Astrocyte of the hippocampus (primary cell): ENCODE measurements around the gene ABHD6.
"Not testable (repeated sequence)": the region's sequence is repeated elsewhere in the genome, so short reads cannot be mapped to it uniquely, and the experiment has no call there.

Experiments used
- DNase-seq: peaks from one replicate; pipeline ENCODE4 v3.0.0; 2011; ENCODE audit warnings: low read depth, low spot score

ABHD6 gene

DNA sequence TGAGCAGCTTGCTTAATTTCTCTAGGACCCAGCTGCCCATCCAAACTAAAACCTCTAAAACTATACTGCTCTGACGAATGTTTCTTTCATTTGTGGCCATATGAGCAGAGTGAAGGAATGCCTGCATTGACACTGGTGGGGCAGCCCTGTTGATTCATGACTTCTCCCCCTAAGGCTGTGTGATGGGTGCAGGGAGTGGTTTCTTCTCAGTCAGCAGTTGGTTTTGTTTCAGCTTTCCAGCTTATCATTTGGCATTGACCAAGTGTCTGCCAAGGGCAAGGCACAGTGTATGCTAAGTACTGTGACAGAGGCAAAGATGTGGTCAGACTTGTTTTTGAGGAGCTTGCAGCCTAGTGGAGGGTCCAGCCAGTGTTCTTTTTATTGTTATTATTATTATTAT lies 4.7 kb downstream of the ABHD6 start:
- DNase-seq, result no peak

DNA sequence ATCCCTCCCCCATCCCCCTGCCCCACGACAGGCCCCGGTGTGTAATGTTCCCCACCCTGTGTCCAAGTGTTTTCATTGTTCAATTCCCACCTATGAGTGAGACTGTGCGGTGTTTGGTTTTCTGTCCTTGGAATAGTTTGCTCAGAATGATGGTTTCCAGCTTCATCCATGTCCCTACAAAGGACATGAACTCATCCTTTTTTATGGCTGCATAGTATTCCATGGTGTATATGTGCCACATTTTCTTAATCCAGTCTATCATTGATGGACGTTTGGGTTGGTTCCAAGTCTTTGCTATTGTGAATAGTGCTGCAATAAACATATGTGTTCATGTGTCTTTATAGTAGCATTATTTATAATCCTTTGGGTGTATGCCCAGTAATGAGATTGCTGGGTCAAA lies 5.3 kb downstream of the ABHD6 start:
- DNase-seq, result not testable (repeated sequence)

DNA sequence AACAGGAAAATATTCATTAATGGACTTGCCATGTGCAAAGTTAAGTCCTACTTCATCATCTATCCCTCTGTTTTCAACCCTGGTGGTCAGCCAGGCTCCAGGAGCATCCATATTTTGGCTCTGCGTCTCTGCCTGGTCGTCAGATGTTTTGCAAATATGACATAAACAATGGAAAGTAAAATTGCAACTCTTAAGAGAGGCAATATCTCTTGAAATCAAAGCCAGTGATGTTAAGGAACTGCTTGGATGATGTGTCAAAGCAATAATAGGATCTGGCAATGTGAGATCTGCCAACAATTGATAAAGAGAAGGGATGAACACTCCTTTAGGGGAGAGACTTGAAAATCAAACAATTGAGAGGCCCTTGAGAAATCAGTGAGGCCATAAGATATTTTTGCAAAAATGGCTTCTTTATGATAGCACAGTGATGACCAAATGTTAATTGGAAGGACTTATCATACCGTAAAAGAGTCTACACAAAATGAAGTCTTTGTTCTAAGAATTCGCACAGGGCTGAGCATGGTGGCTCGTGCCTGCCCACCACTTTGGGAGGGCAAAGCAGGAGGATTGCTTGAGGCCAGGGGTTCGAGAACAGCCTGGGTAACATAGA lies 6.5 kb downstream of the ABHD6 start:
- DNase-seq, result no peak

DNA sequence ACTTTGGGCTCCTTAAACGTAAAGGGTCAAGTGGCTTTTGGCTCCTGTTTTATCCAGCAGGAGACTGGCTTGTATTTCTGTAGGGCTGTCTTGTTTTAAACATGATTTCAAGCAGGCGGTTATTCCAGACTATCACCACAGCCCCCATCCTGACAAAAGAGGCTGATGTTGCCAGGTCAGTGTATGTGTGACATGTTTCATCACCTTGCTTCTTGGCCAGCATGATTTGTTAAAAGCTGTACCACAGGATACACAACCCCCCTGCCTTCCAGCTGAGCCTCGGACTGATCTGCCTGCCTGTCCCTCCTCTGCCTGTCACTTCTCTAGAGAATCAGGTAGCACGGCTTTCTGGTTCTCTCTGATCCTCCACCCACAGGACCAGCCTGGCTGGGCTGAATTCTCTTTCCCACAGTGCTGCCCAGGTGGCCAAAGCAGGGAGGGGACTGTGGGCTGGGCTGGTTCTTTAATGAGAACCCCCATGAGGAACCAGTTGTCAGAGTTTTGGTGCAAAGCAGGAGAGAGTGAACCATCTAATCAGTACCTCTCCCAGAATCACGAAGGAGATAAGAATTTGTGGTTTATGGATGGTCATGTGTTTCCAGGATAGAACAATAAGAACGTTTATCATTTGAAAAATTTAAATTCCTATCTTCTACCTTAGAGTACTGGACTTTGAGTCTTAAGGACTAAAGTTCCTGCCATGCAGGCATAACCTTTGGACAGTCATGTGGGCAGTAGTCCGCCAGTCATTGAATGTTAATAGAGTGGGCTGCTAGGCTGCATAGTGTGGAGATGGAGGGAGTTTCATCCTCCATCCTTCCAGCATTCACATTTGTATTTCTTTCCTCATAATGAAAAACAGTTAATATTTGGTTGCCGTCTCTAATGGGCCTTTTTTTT lies 8.8 kb downstream of the ABHD6 start:
- DNase-seq, result no peak

DNA sequence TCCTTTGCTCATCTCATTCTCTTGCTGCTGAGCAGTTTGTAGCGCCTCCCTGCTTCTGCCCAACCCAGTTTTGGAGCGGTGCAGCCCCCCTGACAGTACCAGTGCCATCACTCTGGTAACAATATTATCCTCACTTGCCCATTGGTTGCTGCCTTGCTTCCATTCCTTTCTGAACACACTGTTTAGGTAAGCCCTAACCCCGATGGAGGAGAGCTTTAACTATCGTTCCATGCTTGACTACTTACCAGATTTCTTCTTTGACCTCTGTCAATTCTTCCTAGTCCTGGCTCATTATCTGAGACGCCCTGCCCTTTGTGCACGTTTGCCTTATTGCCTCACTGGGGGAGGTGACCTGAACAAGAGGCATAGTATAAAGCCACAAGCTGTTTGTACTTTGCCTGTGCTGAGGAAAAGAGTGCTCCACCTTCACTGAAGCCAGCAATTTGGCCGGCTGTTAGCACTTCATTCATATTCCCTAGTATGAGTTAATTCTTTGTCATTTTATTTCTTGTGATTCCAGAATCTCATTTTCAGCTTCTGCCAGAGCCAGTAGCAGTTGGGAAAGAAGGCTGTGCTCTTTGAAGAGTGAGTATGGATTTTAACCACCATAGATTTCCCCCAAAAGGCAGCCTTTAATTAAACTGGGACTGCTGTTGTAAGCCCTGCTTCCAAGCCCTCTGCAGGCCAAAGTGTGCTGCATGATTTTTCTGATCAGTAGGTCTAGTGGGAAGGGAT lies 11.9 kb downstream of the ABHD6 start:
- DNase-seq, result peak; percentile 47

DNA sequence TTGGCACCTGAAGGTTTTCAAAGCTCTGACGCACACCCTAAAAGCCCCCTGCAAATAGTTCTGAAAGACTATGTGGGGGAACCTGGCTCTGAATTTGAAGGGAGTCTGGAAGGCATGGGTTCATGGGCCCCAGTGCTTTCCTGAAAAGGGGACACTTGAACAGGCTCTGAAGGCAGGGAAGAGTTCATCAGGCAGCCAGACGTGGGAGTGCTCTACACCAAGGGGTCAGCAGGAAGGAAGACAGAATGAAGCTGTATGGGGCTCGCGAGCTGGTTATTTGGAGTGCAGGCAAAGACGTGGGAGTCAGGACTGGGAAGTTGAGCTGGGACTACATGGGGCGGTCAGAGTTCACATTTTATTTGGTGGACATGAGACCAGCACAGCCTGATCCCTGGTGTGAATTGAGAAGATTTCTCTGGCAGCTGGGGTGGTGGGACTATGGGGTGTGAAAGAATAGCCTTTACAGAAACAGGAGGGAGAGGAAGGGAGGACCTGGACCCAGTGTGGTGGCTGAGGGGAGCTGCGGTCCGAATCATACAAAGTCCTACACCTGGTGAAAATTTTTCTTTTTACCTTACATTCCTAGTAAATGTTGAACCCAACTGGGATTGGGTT lies 12.6 kb downstream of the ABHD6 start:
- DNase-seq, result no peak

DNA sequence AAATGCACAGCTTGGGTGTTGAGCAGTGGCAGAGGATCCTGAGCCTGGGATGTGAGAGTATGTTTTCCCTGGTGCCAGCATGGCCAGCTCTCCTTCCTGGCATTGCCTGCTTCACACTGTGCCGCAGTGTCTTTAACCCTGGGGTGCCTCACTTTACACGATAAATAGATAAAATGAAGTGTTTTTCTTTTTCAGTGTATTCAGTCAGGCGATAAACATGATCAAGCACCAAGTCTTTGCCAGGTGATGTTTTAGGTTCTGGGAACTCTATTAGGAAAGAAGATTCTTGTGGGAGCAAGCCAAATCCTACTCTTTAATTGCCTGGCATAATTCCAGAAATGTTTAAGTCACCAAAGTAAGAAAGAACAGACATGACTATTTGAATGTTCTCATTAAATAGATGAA lies 14.0 kb downstream of the ABHD6 start:
- DNase-seq, result no peak

DNA sequence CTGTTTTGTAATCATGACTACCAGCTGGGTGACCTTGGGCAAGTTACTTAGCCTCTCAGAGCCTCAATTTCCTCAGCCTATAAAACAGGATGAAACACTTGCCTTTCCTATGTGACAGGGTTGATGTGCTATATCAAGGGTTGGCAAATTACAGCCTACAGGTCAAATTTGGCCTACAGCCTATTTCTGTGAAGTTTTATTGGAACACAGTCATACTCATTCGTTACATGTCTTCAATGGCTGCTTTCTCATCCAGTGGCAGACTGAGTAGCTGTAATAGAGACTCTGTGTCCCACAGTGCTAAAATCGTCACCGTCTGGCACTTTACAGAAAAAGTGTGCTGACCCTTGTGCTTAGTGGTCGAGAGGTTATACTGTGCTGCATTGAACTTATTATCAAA lies 16.6 kb downstream of the ABHD6 start:
- no peak for DNase-seq

DNA sequence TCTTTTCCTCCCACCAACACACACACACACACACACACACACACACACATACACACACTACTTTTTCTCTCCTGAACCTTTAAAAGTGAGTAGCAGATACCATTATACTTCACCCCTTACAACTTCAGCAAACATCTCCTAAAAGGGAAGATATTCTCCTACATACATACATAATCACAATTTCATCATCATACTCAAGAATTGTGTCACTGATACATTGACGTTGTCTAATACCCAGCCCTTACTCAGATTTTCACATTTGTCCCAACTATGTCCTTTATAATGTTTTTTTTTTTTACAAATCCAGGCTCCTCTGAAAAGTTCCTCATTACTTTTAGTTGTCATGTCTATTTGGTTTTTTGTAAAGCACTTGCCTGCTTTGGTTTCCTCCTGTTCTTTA lies 18.5 kb downstream of the ABHD6 start:
- no peak for DNase-seq

DNA sequence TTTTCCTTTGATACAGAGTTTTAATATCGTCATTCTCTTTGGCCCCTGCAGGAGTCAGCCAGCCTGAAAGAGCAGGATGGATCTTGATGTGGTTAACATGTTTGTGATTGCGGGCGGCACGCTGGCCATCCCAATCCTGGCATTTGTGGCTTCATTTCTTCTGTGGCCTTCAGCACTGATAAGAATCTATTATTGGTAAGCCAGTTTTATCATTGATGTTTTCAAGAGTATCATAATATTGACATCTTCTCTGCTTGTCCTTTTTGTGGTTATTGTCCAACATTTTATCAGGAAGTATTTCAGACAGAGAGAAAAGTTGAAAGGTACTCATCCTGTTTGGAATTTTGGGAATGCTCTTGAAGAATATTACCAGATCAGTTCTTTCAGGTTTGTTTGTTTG lies 18.9 kb downstream of the ABHD6 start:
- no peak for DNase-seq

DNA sequence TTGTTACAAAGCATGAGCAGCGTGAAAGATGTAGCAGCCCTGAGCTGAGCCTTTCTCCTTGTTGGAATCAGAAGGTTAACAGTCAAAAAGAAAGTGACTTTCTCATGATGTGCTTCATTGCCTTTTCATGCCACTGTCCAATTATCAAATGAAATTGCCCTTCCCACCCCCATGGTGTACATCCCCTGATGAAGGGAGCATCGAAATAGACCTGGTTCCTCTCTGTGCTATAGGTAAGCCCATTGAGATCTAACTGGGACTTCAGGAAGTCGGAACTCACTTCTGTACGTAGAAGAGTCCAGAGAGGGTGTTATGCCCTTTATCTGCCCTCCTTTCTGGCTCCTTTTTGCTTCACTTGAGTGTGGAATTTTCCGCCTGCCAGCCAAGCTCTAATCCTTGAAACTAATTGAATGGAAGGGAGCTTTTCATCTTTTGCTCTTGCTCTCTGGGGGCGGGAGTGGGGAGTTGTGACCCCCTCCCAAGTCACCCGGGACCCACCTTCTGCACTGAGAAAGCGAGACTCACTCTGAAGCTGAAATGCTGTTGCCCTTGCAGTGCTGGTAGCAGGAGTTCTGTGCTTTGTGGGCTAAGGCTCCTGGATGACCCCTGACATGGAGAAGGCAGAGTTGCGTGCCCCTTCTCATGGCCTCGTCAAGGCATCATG lies 20.9 kb downstream of the ABHD6 start:
- DNase-seq, result no peak

DNA sequence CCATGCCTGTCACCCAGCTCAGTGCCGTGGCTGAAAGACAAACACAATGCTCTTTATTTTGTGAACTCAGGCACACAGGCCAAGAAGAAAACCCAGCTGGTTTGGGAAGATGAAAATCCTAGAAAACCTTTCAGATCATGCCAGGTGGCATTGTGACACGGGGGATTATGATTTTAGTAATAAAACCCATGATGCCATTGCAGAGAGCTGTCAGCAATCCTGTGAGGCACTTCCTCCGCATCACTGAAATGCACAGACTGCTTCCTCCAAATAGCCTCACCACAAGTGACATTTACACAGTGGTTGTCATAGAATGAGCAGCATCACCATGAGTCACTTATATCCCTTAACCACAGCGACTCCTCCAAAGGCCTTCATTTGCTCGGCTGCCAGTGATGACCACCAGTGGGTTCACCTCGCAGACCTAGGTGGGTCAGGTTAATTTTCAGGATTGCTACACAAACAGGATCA lies 22.7 kb downstream of the ABHD6 start:
- peak; percentile 79 for DNase-seq

DNA sequence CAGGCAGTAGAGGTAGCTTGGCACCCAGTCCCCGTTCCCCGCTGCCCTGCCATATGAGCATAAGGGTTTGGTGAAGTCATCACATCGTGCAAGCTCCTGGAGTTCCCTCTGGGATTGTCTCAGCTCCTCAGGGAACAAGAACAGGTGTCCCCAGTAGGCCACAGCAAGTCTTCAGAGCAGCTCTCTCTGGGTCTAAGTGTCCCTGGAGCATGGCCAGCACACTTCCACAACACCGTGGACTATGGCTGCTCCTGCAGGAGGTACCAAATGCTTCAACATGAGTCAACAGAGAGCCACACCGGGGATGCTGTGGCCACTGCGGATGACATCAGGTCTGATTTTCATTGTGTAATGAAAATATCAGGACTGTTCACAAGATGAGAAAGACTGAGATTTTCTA lies 23.1 kb downstream of the ABHD6 start:
- peak; percentile 71 for DNase-seq

DNA sequence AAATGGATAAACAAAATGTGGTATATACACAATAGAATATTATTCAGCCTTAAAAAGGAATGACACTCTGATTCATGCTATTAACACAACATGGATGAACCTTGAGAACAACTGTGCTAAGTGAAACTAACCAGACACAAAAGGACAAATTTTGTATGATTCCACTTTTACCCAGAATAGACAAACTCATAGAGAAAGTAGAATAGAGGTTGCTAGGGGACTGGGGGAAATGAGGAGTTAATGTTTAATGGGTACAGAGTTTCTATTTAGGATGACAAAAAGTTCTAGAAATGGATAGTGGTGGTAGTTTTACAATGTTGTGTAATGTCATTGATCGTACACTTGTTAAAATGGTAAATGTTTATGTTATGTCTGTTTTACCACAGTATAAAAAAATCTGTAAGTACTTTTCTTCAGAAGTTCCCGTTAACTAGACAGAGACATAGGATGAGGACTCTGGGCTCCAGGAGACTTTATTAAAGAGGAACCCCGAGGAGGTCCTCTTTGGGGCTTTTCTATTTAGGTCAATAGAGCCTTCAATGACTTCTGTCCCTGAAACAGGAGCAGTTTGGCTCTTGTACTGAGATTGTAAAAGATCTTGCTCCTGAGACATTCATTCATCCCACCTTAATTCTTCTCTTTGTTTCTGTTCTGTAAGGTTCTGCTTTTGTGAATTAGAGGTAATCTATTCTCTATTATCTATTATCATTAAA lies 24.5 kb downstream of the ABHD6 start:
- DNase-seq, result no peak

DNA sequence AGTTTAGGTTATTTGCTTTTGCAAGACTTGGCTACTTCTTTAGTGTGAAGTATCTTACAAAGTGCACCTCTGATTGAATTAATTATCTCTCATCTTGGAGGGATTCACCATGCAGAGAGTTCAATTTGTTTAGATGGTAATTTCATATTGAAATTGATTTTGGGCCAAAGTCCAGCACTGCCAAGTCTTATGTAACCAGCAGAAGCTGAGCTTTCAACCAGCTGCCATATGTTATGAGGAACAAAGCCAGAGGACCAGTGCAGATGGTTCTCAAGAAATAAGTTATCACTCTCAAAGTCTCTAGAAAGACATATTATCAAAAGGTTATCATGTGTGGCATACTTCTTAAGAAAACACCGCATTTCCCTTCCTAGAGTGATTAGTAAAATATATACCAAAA lies 29.0 kb downstream of the ABHD6 start:
- no peak for DNase-seq

DNA sequence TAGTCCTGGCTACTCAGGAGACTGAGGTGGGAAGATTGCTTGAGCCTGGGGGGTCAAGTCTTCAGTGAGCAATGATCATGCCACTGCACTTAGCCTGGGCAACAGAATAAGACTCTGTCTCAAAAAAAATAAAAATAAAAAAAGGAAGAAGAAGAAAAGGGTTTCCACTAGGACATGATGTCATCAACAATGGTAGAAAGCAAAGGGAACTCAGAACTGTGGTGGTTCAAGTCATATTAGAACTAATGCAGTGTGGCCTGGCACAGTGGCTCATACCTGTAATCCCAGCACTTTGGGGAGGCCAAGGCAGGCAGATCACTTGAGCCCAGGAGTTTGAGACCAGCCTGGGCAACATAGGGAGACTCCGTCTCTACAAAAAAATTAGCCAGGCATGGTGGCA lies 30.0 kb downstream of the ABHD6 start:
- DNase-seq, result not testable (repeated sequence)

DNA sequence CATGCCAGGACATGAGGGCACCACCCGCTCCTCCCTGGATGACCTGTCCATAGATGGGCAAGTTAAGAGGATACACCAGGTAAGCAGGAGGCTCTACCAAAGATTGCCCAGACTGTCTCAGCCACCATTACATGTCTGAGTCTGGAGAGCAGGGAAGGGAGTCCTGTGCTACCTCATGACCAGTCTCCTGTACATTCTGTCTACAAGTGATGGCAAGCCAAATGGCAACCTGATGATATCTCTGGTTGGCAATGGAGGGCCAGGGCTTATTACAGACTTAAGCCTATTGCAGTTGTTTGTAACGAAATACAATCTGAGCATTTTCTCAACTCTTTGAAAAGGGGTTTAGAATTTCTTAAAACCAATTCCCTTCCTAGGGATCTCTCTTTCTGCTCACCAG lies 31.8 kb downstream of the ABHD6 start:
- no peak for DNase-seq

DNA sequence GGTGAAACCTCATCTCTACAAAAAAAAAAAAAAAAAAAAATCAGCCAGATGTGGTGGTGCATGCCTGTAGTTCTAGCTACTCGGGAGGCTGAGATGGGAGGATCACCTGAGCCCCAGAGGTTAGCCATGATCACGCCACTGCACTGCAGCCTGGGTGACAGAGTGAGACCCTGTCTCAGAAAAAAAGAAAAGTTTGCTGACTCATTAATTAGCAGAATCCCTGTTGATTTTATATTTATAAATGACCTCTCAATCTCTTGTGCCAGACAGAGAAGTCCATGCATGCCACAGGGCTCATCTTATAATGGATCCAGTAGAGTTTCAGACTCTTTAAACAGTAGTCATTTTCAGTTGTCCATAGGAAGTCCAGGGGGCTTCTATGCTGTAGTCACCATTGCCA lies 32.9 kb downstream of the ABHD6 start:
- DNase-seq, result no peak

DNA sequence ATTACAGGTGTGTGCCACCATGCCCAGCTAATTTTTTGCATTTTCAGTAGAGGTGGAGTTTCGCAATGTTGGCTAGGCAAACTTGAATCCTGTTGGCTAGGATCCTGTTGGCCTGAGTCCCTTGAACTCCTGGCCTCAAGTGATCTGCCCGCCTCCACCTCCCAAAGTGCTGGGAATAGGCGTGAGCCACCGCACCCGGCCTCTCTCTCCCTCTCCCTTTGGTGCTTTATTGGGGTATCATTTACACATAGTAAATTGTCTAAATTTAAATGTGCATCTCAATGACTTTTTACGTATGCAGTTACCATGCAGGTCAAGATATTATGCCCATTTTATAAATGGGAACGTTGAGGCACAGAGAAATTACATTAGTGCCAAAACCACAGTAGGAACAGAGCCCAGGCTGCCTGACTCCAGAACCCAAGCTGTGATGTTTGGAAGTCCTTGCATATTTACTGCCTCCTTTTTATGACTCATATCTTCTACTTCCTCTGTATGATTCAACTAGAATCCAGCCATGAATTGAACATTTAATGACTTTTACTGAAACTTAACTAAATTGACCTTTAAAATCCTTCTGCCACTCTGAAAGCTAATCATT lies 34.4 kb downstream of the ABHD6 start:
- peak; percentile 85 for DNase-seq

DNA sequence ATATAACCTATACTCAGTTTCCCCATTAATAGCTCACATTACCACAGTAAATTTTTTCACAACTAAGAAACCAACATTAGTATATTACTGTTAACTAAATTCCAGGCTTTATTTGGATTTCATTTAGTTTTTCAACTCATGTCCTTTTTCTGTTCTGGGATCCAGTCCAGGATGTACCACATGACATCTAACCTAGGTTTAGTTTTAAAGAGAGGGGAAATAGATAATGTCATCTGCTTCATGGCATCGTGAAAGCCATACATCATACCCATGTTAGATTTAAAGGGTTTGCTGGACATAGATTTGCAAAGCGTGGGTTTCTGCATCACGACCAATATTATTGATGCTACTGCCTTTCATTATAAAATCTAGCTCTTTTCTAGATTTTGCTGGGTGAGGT lies 35.3 kb downstream of the ABHD6 start:
- DNase-seq, result peak; percentile 25
